Right renal cortex interstitium (tissue), 3 donors: ENCODE results near the gene MGMT. TPM values are rescaled to one million over a fixed set of nuclear protein-coding genes. Genes with fewer than 3 reads are reported as not detected.

Experiments used
- DNase-seq, 3 donors: peaks; one replicate each; pipeline ENCODE4 v3.0.0-alpha.2; 2013; ENCODE audit warnings: low read depth in 3 of 3, low spot score in 2 of 3
- polyA plus RNA-seq, 3 donors: library from polyadenylated mRNA; unstranded; fragments of 120-200 nt; gene quantifications; one replicate each; pipeline ENCODE4 v1.2.1, GENCODE V29; 2013; ENCODE audit not compliant: insufficient read length in 3 of 3

Gene MGMT
- polyA plus RNA-seq, 3 donors = 15.7 to 21.3 (median 18.3) TPM

- DNase-seq = no peak
Measured at GRCh38 chr10:129745186-129745750, 278.2 kb downstream of the MGMT start.

DNA sequence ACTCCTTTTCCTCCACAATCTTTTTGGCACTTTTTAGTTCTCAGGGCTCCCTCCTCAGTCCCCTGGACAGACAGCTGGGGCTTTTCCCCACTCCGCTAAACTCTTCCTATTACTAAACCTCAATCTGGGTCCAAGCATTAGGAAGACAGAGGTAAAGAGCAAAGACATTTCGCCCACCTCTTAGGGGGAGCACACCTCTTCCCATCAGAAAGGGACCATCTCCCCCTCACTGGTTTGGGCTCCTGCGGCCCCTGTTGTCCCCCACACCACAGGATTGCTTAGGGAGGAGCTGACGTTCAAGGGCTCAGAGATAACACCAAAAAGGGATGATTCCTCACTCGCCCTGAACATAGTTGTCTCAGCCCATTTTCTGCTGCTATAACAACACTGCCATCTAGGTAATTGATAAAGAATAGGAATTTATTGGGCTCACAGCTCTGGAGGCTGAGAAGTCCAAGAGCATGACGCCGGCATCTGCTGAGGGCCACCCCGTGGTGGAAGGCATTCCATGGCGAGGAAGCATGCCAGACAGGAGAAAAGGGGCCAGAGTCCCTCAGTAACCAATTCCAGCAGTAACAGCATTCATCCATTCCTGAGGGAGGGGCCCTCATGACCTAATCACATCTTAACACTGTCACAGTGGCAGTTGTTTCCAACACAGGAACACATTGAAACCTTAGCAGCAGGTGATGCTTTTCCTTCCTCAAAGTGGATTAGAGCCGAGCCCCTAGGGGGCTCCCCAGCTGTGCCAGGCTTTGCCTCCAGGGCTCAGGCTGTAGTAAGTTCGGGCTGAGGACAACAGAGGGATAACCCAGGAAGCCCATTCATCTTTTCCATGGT, 287.4 kb downstream of the MGMT start:
- no peak for DNase-seq

GRCh38 chr10:129755158-129755591, 288.1 kb downstream of the MGMT start:
- no peak for DNase-seq

- no peak for DNase-seq
Measured at GRCh38 chr10:129755621-129756020, 288.6 kb downstream of the MGMT start.

DNA sequence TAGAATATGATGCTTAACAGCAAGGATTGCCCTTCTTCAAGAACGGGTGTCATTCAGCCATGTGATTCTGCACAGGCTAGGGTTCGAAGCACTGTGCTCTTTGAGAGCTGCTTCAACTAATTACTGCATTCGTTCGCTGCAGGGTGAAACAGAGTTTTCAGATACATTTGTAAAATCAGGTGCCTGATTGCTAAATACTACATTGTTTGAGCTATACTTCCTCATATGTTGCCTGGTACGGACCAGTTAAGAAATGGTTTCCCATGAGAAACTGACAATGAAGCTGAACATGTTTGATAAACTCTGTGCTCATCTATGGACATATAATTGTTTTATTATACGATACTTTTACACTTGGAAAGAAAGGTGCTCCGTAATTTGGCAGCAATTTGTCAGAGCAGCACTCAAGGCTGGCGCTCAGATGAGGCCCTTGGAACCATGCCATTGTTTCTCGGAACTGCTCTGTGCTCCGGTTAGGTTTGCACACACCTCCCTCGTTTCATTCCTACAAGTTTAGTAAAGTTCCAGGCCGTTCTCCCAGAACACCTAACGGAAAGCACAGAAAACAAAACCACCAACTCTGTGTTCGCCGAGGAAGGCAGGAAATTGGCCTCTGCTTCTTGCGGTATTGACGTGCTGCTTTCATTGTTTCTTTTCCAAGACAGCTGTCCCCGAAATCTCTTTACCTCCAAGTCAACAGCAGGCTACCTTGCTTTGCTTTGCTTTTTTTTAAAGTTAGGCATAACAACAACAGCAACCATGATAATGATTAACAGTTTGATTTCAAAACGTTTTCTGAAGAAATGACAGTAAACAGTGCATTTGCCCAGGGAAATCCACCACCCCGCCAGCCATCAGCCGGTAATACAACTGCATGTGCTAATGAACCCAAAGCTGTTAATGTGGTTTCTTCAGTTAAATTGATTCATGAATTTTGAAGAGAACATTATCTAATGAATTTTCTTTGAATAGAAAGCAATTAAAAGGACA, 290.2 kb downstream of the MGMT start:
- no peak for DNase-seq

- no peak for DNase-seq
Measured at GRCh38 chr10:129758207-129759021, 291.4 kb downstream of the MGMT start.

- DNase-seq = no peak
Measured at GRCh38 chr10:129759214-129760002, 292.4 kb downstream of the MGMT start.

DNA sequence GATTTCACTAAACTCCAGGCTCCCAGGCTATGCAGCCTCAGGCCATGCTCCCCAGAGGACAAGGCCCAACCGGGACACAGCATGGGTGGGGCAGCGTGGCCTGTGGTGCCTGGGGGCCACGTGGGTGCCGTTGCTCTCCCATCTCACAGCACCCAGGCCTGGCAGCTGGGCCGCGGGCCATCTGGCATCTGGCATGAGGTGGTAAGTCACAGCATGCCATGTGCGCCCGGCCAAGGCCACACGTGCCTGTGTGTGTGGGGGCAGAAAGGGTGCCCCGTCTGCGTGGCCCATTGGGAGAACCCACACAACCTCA, 292.9 kb downstream of the MGMT start:
- no peak for DNase-seq

DNA sequence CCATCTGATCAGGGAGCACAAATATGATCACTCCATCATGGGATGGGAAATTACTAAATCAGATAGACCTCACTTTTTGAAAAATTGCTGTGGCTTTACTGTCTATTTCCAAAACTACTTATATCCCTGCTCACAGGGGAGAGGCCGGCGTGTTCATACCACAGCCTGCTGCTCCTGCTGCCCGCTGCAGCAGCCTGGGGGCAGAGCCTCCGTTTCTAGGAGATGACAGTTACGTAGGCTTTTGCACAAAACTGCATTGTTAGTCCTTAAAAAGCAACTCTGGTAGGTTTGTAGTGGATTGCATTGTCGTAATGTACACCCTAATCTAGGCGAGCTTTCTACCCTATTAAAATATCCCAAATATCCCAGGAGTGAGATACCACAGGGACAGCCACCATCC, 293.4 kb downstream of the MGMT start:
- DNase-seq = no peak

DNA sequence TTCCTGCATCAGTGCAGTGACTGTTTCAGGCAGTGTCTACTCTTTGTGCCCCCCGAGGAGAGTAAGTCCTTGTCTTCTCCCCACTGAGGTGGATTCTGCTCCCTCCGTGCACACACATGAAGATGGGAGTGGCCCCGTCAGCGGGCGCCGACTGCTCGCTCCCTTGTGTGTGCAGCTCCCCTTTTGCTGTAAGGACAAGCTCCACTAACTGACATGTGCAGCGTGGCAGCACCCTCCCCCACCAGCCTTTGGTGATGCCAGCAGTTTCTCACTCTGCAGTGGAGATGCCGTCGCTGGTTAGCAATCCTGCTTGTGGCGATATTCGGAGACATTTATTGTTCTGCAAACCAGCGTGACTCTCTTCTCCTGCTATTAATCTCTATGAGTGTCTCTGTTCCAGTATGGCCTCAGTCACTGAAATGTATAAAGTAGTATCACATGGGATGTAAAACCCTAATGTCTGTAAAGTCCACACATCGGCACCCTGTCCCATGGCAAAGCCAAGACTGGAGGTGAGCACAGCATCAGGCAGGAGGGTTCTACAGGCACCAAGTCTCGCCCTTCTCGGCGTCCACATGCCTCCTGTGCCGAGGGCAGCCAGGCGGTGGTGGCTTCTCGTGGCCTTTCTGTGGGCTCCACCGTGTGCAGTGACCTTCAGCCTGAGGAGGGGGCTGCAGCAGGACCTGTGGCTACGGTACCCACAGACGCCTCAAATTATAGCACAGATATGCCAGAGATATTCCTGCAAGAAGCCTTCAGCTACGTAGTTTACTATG, 294.3 kb downstream of the MGMT start:
- DNase-seq = no peak

DNA sequence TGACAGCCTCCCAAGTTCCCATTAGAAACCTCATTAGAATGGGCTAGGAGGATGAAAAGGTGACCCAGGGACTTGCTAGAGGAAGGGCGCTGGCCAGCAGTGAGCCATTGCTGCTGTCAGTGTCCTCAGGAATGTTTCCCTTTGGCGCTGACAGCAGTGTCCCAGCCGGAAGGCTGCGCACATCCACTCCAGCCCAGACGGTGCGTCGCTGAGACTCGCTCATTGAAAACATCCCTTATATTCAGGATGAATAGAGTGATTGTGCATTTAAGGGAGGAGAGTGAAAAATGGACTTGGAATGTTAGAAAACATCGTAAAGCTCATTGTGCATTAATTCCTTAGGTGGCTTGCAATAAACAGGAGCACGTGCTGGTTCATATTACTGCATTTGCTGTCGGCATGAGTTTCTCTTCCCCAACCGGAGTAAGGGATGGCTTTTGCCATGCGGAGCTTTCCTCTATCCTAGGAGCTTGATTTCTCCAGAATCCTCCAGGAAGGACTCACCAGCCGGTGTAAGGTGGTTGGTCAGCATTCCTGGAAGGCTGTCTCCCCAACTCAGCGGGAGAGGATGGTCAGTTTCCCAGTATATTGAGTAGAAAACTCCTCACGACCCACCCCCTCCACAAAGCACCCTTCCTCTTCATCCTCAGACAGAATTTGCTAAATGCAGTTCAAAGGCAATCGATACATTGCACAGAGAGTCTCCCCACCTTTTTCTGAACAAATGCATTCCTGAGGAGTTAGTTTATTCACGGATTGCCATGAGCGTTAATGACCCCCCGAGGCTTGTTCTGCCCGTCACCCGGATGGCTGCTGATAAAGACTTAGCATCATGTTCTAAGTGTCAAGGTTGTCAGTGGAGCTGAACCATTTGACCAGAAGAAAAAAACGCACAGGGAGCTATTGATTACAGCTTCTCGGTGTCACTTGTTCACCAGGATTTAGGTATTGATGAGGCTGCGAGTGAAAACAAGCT, 295.2 kb downstream of the MGMT start:
- no peak for DNase-seq

DNA sequence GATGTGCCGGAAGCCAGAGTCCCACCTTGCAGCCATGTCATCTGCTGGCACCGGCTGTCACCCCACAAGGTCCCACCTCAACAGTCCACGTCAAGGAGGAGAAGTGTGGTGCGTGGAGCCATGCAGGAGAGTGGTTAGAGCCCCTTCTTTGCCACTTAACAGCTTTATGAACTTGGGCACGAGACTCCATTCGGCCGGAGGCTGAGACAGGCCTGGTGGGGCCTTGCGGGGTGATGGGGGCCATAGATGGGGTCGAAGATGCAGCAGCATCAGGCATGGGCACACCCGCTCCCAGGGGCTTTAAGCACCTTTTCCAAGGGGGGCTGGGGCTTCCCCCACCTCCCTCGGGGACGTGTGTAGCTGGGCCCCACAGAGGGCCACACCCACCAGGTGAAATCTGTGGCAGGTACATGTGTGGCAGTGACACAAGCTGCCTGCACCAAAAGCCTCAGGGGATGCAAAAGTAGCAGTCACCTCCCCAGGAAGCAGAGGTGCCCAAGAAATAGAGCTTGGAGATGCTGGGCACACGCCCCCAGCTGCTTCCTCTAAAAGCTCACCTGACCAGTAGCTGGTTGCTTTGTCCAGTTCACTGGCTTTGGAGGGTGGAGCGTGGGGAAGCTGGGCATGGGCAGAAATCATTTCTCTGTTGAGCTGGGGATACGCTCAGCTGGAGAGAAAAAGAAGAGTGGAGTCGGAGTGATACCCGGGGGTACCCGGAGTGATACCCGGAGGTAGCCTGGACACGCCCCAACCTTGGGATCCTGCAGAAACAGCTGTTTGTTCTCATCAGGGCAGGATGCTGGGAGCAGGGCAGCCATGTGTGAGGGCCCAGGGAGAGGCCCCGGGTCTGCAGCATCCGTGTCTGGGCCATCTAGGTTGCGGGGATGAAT, 297.2 kb downstream of the MGMT start:
- no peak for DNase-seq

DNA sequence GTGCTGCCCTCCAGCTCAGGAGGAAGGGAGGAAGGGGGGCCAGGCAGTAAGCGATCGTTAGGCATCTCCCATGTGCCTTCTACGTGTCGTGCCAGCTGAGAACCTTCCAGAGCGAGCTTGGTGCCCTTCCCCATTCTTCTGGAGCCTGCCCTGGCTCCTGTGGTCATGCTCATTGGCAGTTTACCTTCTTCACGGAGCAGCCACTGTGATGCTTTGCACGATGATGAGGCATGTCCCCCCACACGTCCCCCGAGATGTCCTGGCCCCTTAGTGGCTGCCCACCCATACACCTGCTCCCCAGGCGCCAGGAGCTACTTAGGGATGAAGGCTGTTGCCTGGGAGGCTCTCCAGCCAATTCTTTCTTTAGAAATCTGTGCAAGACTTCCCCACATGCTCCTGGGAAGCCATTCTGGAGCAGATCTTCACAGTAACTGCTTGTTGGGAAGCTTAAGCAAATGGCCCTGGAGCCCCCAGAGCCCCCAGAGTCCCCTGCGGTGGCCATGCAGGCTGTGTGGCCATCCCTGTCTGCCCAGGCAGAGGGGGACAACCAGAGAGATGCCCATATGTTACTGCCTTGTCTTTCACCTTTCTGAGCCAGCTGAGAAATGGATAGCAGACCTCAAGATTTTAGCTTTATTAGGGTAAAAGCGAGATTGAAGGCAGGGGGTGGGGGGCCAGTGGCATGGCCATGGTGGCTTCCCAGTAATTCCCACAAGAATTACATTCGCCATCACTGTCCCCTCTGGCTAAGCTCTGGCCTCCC, 298.0 kb downstream of the MGMT start:
- DNase-seq = no peak

- no peak for DNase-seq
Measured at GRCh38 chr10:129765664-129766550, 298.9 kb downstream of the MGMT start.
